Stimulated activated CD4-positive, alpha-beta T cell treated with anti-CD3 and anti-CD28 coated beads, Interleukin-4, amount 100 ng/mL, for 48 hours (primary cell): ENCODE results near the gene RET.

Source experiments
- DNase-seq, 2 donors: peaks; one replicate each; pipeline ENCODE4 v3.0.0-alpha.2; 2020; ENCODE audit warnings: low read depth in 2 of 2

The RET gene

DNA sequence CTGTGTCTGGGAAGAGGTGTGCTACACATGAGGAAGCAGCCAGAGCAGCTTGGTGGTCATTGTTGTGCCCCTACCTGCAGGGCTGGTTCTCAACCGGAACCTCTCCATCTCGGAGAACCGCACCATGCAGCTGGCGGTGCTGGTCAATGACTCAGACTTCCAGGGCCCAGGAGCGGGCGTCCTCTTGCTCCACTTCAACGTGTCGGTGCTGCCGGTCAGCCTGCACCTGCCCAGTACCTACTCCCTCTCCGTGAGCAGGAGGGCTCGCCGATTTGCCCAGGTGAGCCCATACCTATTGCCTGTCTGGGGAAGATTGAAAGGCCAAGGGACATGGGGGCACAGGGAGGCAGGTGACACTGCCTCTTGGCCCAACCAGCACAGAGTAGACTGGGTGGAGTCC, 32.1 kb downstream of the RET start:
- no peak for DNase-seq

DNA sequence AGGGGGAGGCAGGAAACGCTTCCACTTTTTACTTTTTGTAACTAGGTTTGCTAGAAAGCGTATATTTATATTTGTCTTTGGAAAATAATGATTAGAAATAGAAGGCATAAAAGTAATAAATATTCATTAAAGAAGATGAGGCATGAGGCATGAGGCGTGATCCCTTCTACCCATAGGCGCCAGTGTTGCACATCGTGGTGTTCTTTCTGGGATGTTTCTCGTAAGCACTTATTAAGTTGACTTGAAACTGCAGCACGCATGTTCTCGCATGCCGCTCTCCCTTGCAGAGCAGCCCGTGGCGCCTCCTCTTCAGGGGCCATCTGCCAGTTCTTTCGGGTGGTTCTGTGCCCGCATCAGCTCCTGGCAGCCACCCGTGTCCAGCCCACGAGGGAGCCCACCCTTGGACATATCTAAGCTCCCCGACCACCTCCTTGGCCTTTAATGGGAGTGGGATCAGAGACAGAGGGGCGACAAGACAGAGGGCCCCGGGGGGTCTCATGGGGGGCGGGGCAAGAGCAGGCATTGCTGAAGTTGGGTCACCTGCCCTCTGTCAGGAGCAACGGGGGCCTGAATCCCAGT, 32.9 kb downstream of the RET start:
- DNase-seq = no peak

DNA sequence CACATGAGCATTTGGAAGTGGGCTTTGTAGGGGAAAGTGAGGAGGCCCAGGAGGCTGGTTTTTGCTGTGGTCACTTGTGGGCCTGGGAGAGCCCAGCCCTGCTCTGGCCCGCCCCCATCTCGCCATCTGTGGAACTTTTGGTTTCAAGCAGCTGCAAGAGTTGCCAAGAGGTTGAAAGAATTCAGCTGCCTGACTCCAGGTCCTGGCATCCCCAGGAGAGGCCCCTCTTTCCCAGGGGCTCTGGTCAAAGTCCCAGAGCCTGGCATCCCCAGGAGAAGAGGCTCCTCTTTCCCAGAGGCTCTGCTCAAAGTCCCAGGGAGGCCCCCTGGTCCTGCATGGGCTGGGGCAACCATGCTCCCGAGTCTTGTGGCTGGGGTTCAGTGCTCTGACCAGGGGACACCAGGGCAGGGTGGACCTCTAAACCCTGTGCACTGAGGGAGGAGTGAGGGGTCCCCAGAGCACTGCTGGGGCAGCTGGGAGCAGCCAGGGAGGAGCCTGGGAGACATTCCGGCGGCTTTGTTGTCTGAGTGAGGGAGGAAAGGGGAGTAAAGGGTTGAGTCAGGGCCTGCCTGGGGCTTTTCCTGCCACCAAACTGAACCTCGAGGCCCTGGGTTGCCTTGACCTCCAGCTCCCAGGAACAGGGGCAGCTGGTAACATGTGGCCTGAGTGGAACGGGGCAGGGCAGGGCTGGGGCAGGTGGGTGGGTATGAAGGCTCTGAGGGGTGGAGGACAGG, 33.6 kb downstream of the RET start:
- no peak for DNase-seq

DNA sequence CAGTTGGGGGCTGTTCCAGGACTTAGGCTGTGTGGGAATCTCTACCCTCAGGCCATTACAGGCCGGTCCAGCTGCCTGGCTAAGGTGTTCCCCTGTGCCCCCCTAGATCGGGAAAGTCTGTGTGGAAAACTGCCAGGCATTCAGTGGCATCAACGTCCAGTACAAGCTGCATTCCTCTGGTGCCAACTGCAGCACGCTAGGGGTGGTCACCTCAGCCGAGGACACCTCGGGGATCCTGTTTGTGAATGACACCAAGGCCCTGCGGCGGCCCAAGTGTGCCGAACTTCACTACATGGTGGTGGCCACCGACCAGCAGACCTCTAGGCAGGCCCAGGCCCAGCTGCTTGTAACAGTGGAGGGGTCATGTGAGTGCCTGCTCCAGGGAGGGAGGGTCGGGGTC, 34.2 kb downstream of the RET start:
- DNase-seq = no peak

DNA sequence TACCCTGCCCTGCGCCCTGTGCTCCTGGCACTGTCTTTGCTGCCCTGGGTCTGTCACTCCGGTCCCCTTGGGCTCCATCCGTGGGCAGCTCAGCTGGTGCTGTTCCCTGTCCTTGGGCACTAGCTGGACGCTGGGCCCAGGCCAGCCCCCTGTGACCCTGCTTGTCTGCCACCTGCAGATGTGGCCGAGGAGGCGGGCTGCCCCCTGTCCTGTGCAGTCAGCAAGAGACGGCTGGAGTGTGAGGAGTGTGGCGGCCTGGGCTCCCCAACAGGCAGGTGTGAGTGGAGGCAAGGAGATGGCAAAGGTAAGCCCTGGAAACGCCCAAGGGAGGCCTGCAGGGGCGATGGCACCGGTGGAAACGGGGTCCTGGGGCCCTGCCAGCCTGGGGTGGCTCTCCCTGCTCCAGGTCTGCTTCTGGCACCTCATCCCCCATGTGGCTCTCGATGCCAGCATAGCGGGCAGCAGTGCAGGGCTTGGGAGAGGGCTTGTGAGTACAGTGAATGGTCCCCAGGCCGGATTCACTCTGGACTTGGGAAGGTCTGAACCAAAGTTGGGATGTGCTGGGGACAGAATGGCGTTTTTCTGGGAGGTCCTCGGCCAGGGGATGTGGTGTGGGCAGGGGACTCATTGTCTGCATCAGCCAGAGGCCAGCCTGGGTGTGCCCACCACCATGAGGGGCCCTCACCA, 35.2 kb downstream of the RET start:
- no peak for DNase-seq

DNA sequence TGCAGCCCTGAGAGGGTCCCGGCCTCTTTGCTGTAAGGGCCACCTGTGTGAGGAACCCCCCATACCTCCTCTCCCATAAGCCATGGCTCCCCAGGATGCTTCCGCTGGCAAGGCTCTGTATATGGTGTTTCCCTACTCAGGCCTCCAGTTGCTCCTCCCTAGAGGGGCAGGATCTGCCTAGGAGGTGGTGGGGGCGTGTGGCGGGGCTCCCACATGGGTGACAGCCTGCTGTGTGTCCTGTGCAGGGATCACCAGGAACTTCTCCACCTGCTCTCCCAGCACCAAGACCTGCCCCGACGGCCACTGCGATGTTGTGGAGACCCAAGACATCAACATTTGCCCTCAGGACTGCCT, 35.7 kb downstream of the RET start:
- DNase-seq = no peak

DNA sequence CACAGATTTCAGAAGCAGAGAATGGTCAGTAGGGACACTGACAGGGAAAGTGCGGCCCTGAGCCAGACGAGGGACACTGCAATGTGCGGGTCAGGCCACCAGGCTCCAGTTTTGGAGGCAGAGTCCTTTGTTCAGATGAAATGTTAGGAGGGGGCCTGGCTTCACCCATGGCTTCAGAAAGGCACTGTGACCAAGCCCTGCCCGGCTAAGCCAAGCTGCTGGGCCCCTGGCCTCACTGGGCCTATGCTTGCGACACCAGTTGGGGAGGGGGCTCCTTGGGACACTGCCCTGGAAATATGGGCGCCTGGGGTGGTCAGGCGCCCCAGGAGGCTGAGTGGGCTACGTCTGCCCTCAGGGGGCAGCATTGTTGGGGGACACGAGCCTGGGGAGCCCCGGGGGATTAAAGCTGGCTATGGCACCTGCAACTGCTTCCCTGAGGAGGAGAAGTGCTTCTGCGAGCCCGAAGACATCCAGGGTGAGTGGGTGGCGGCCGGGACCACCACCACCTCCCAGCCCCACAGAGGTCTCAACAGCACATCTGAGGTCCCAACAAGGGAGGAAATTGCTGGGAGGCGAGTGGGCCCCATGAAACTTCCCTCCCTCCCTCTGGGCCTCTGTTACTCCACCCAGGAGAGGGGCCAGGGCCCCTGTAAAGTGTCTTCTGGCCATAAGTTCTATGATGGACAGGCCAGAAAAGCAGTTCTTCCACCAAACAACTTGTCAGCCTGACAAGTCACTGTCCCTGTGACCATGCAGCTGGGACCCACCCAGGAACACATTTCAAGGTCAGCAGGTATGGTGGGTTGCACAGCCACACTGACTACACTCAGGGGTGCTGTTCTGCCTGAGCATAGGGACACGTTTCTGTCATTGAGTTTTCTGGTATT, 36.6 kb downstream of the RET start:
- DNase-seq = no peak

DNA sequence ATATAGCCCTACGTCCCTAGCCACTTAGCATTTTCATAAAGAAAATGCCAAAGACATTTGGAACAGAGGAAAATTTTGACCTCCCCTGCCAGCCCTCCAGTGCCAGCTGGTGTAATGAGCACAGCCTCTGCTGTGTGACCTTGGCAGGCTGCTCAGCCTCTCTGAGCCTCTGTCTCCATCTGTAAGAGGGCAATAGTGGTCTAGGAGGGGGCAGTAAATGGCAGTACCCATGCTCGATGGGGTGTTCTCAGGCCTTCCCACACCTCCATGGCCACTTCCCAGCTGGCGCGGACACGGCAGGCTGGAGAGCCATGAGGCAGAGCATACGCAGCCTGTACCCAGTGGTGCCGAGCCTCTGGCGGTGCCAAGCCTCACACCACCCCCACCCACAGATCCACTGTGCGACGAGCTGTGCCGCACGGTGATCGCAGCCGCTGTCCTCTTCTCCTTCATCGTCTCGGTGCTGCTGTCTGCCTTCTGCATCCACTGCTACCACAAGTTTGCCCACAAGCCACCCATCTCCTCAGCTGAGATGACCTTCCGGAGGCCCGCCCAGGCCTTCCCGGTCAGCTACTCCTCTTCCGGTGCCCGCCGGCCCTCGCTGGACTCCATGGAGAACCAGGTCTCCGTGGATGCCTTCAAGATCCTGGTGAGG, 37.3 kb downstream of the RET start:
- DNase-seq = no peak

DNA sequence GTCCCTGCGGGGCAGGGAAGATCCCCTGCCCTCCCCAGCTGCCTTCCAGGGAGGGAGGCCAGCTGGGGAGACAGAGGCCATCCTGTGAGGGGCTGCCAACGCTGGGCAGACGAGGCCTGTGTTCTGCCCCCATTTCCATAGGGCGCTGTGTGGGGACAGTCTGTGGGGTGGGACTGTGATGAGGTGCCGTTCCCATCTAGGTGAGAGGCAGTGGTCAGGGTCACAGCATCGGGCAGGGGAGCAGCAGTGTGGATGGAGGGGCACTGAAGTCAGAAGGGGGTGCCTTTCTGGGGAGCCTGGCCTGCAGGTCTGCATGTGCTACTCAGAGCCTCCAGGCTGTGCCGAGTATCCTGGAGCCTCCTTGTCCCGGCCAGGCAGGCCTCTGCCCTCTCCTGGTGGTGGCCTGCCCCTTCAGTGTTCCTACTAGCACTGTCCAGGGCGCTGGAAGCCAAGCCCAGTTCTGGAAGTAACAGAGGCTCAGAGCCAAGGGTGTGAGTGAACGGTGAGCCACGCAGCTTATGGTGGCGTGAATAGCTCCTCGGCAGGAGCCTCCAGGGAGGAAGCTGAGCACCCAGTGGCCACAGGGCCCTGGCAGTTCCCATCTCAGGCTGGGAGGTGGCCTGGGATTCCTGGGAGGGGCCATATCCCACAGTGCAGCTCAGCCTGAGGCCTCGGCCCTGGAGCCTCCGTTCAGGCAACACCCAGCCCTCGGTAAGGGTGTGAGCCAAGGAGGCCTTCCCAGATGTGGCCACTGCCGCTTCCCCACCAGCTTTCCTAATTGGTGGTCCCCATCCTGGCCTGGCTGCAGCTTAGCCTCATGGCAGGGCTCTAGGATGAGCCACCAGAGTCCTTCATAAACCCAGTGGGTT, 38.1 kb downstream of the RET start:
- DNase-seq = no peak

DNA sequence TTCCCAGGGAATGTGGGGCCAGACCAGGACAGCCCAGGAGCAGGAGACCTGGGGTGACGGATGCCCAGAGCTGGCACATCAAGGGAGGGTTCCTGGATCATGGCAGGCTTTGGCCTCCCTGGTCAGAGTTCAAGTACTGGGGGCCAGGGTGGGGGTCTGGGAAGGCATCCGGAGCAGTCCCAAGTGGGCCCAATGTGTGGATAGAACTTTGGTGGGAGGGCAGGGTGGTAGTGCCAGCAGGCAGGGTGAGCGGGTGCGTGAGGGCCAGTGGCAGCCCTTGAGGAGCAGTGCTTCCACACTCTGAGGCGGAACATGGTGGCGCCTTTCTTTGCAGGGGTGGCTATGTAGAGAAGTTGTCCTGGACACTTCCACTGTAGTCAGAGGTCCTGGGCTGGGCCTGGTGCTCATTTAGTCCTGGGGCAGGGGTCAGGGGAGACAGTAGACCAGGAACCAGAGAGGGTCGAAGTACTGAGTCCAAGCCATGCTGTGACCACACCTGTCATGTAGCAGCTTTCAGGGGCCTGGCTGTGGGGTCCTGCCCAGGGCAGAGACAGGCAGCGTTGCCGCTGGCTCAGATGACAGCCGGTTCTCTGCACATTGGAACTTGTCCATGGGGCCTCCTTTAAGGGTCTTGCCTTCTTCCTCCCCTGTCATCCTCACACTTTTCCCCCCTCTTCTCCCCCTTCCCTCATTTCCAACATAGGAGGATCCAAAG, 39.2 kb downstream of the RET start:
- DNase-seq = no peak

DNA sequence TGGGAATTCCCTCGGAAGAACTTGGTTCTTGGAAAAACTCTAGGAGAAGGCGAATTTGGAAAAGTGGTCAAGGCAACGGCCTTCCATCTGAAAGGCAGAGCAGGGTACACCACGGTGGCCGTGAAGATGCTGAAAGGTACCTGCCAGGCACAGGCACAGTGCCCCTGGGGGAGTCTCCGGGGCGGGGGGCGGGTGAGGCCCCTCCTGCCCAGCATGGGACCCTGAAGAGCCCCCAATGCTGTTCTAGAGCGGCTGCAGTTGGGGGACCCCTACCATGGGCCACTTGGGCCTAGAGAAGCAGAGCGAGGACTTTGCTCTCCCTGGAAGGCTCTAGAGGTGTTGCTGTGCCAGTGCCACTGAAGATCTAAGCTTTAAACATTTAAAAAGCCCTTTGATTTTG, 39.7 kb downstream of the RET start:
- DNase-seq = no peak

DNA sequence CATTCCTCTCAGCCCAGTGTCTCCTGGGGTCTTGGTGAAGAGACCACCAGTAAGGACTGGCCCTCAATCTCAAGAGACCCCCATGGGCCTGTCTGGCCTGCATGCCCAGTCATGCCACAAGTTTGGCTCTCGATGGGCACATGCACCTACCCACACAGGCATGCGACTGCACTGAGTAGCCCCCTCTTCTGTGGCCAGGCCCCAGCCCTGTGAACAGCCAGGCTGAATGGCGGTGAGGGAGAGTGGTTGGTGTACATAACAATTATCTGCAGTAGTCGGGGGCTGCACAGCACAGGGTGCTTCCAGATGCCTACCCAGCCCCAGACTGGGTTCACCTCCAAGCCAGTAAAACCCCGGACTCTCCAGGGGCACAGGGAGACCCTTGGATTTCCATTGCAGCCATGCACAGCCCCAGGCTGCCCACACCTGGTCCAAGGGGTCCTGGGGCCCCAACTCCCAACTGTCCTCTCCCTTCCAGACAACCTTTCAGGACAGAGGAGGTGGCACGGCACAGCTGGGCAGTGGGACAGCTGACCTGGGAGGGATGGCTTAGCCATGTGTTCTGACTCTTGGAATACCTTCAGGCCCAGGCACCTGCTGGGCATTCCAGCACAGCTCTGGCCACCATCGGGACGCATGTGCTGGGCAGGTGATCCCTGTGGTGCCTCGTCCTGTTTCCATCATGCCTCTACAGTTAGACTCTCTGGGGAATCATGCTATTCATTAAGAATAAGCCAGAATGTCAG, 40.3 kb downstream of the RET start:
- no peak for DNase-seq

DNA sequence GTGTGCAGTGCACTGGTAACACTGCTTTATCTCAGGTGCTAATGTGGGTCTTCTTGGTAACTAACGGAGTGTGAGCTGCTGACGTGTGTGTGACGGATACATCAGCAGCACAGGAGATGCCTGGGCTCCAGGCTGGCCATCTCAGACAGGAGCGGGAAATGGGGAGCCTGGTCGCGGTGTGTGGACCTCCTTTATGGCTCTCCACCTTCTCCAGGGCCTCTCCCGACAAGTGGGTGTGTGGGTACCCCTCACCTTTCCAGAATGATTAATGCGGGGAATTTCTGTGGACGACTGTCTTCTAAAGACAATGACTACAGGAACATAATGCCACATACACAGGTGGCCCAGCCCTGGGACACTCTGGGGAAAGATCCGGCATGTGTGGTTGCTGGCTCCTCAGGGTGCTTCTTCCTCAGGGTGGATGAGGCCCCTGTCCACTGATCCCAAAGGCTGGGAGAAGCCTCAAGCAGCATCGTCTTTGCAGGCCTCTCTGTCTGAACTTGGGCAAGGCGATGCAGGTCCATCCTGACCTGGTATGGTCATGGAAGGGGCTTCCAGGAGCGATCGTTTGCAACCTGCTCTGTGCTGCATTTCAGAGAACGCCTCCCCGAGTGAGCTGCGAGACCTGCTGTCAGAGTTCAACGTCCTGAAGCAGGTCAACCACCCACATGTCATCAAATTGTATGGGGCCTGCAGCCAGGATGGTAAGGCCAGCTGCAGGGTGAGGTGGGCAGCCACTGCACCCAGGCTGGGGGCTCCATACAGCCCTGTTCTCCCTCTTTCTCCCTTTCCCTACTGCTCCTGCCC, 41.1 kb downstream of the RET start:
- DNase-seq = no peak

DNA sequence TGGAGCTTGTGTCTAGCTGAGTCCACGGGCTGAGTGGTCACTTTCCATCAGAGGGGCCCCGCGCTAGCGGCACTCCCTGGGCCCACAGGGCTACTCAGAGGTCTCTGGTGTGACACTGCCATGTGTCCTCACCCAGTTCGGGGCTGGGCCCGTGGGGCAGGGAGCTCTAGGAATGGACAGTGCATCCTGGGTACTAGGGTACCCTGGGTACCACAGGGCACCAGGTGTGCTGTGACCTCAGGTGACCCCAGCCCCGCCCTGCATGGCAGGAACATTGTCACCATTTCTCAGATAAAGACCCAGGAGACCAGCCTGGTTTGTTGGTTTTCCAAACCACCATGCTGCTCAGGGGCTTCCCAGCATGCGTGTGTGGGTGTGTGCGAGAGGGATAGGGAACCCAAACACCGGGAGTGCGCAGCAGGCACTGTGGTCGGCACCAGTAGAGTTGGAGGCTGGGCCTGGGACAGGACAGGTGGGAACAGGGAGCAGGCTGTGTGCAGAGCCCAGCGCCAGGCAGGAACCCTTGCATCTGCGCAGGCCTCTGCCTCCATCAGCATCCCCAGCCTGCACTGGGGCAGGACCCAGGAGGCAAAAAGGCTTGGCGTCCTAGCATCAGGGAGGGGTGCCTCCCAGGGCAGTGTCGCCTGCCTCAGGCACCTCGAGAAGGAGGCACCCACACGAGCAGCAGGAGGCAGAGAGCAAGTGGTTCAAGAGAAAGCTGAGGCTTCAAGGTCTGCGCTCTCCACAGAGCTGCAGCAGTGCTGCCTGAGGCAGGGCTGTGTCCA, 42.0 kb downstream of the RET start:
- no peak for DNase-seq

DNA sequence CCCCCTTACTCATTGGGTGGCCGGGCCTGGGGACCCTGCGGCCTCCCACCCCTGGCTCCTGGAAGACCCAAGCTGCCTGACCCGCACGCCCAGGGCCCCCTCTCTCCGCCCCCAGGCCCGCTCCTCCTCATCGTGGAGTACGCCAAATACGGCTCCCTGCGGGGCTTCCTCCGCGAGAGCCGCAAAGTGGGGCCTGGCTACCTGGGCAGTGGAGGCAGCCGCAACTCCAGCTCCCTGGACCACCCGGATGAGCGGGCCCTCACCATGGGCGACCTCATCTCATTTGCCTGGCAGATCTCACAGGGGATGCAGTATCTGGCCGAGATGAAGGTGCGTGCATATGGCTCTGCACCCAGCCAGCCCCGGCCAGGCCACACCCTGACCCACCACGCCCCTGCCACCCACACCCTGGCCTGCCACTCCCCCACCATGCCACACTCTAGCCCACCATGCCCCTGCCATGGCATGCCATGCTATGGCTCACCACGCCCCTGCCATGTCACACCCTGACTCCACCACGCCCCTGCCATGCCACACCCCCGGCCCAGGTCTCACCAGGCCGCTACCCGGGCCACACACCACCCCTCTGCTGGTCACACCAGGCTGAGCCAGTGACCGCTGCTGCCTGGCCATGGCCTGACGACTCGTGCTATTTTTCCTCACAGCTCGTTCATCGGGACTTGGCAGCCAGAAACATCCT, 42.7 kb downstream of the RET start:
- DNase-seq = no peak

DNA sequence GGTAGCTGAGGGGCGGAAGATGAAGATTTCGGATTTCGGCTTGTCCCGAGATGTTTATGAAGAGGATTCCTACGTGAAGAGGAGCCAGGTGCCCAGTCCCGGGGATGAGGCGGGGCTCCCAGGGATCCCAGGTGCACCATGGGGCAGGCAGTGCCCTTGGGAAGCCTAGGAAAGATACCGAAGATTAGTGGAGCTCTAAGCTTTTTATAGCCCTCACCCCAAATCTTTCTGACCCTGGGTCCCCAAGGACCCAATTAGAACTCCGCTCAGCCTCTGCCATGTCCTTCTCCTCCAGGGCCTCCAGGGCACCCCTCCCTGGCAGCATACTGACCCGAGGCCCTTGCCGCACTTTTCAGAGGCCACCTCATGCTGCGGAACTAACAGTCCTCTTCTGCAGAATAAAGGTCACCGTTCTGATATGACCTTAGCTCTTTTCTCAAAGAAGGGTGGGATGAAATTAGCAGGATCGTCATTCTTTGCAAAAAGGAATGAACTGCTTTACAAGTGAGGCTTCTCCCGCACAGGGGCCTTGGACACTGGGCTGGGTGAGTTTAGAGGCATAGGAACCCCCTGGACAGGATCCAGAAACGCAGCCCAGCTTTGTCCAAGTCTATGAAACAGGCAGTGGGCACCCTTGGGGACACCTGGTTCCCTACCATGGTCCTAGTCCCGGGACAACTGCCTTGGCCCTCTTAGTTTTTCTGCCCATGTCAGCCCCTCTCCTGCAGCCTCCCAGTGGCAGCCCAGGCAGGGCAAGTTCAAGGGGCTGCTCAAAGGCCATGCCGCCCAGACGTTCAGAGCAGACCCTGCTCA, 43.5 kb downstream of the RET start:
- DNase-seq = no peak
